GM10266 (cell line): ENCODE data around the gene PIGV.
"Not testable (repeated sequence)": the region's sequence is repeated elsewhere in the genome, so short reads cannot be mapped to it uniquely, and the experiment has no call there.

Experiments
- DNase-seq: peaks from one replicate; pipeline ENCODE4 v3.0.0; 2012; ENCODE audit errors: extremely low spot score
- TF ChIP-seq, protein P1 (sequence below): IDR thresholded peaks from 2 replicates; pipeline ENCODE4 v1.5.1; 2012; ENCODE audit warnings: mild to moderate bottlenecking, low read depth; ENCODE audit not compliant: control insufficient read depth, insufficient read depth; ENCODE audit errors: missing control alignments

The PIGV gene

GRCh38 chr1:26831546-26832248, 43.9 kb downstream of the PIGV start:
- no peak for DNase-seq

DNA sequence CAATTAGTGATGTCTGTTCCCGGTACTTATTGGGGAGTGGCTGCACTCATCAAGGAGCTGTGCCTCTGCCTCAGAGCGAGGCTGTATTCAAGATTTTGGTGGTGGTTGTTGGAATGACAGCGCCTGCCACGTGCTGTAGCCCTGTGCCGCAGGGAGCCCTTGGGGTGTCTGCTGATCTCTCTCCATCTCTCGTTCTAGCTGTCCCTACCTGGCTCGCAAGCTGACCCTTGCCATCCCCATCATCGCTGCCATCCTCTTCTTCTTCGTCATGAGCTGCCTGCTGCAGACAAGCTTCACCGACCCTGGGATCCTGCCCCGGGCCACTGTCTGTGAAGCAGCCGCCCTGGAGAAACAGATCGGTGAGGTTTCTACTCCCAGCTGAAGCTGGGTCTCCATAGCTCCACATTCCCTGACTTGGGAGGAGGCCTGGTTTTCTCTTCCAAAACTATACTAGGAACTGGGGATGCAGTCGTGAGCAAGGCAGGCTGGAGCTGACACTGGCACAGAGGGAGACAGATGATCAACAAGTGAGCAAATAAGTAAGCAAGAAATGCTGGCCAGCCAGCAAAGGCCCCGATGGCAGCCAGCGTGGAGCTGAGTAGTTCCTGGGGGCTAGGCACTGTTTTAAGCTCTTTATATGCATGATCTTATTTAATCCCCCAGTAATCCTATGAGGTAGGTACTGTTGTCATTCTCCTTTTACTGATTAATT, 44.7 kb downstream of the PIGV start:
- TF ChIP-seq, protein P1, sequence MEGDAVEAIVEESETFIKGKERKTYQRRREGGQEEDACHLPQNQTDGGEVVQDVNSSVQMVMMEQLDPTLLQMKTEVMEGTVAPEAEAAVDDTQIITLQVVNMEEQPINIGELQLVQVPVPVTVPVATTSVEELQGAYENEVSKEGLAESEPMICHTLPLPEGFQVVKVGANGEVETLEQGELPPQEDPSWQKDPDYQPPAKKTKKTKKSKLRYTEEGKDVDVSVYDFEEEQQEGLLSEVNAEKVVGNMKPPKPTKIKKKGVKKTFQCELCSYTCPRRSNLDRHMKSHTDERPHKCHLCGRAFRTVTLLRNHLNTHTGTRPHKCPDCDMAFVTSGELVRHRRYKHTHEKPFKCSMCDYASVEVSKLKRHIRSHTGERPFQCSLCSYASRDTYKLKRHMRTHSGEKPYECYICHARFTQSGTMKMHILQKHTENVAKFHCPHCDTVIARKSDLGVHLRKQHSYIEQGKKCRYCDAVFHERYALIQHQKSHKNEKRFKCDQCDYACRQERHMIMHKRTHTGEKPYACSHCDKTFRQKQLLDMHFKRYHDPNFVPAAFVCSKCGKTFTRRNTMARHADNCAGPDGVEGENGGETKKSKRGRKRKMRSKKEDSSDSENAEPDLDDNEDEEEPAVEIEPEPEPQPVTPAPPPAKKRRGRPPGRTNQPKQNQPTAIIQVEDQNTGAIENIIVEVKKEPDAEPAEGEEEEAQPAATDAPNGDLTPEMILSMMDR = no peak
- no peak for DNase-seq

More at GRCh38 chr1:26831546-26832248, 43.9 kb downstream of the PIGV start:
- TF ChIP-seq, protein P1 = no peak

GRCh38 chr1:26833432-26834405, 46.0 kb downstream of the PIGV start:
- TF ChIP-seq, protein P1 = peak; percentile 50
- peak; percentile 91 for DNase-seq

- DNase-seq = not testable (repeated sequence)
Measured at GRCh38 chr1:26837665-26838064, 49.9 kb downstream of the PIGV start.

DNA sequence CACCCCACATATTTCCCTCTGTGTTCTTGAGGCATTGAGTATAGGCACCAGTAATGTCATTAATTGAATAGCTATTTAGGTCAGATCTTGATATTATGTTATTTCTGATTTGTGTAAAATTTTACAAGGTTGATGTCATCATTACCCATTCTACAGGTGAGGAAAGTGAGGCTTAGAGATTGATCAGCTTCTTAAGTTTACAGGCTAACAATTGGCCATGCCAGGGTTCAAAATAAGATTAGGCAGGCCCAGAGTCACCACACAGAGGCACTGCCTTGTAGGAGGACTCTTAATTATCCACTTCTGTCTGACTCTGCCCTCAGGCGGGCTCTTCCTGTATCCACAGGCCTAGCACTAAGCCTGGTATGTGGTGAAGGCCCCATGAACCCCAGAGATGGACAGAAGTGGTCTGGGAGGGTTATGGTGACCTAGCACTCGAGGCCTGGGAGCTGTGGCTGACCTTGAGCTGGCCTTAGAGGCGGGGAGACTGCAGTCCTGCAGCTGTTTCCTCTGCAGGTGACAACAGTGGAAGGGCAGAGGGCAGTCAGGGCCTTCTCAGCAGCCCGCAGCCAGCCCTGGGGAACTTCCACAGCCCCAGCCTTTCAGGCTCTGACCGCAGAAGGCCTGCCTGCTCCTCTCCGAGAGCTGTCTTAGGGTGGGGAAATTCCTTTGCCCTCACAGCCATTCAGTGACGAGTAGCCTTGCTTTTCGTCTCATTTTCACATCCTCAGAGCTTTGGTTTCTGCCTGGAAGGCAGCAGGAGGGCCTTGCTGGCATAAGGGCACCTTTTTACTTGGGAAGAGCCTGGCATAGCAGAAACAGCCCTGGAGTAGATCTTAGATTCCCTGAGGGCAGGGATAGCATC, 51.0 kb downstream of the PIGV start:
- TF ChIP-seq, protein P1 = peak; percentile 14
- DNase-seq = peak; percentile 84

DNA sequence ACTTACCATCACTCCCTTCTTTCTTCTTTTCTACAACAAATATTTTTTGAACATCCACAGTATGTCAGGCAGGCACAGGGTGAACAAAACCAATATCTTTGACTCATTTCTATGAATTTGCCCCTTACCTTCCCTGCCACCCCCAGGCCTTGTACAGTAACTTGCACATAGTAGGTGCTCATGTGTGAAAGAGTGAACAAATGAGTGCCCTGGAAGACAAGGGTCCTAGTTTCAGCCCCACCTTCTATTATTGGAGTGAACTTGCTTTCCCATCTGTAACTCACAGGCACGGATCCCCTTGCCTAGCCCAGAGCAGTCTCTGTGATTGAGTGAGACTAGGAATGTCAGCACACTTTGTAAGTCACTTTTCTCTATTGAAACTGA, 51.6 kb downstream of the PIGV start:
- no peak for DNase-seq
- TF ChIP-seq, protein P1 = no peak

GRCh38 chr1:26839779-26840178, 52.0 kb downstream of the PIGV start:
- no peak for DNase-seq
- TF ChIP-seq, protein P1 = no peak
